GM12878 (cell line): Measurements from ENCODE around the gene UNC13D. TPM values are rescaled to one million over a fixed set of nuclear protein-coding genes. Genes with fewer than 3 reads are reported as not detected.

Experiments used
- CBFB ChIP-seq: IDR thresholded peaks from 2 replicates; pipeline ENCODE4 v1.6.1; 2016; ENCODE audit warnings: antibody characterized with exemption, low read depth
- E2F8 ChIP-seq: fragments of 450-650 bp; IDR thresholded peaks from 2 replicates; pipeline ENCODE4 v1.6.1; 2018; ENCODE audit warnings: mild to moderate bottlenecking, low read depth, moderate library complexity; ENCODE audit not compliant: partially characterized antibody
- MEF2A ChIP-seq: IDR thresholded peaks from 2 replicates; pipeline ENCODE4 v1.6.1; 2011; ENCODE audit warnings: low read depth, mild to moderate bottlenecking, low read length, moderate library complexity; ENCODE audit not compliant: insufficient read depth
- RELA ChIP-seq: fragments of 450-650 bp; IDR thresholded peaks from 2 replicates; pipeline ENCODE4 v1.8.0; 2014; ENCODE audit warnings: borderline replicate concordance; ENCODE audit not compliant: partially characterized antibody
- TCF7 ChIP-seq: IDR thresholded peaks from 2 replicates; pipeline ENCODE4 v1.6.1; 2014; ENCODE audit warnings: antibody characterized with exemption, borderline replicate concordance
- USF2 ChIP-seq: IDR thresholded peaks from 2 replicates; pipeline ENCODE4 v1.6.1; 2011; ENCODE audit warnings: low read depth, low read length, improper control_type of control experiment, borderline replicate concordance
- polyA plus RNA-seq, 11 experiments: library from polyadenylated mRNA; depleted of rRNA in 4 of 11; unstranded in 6 of 11; stranded (reverse) in 5 of 11; fragments of >200 nt; fragmentation: Nextera tagmentation in 4 of 11; fragmentation: Illumina TruSeq in 1 of 11; extraction: Ambion mirVana in 4 of 11; extraction: Trizol in 1 of 11; gene quantifications; 1 replicate in 1 of 11; 2 replicates in 10 of 11; pipeline versions ENCODE4 v1.2.1 to v1.2.3, GENCODE V29; 2011 to 2016; ENCODE audit warnings: inconsistent platforms in 2 of 11, missing spikeins in 2 of 11, low read depth in 1 of 11
- total RNA-seq, 4 experiments: library from RNA; depleted of rRNA in 3 of 4; stranded (reverse); fragments of >200 nt in 3 of 4; fragmentation: Illumina TruSeq in 1 of 4; extraction: Trizol in 1 of 4; gene quantifications; 2 replicates each; pipeline versions ENCODE4 v1.2.1 to v1.2.3, GENCODE V29; 2013 to 2021

Gene UNC13D
- total and polyA plus RNA-seq, 10 of the 15 experiments (the other 5 are each of a cell fraction or from before 2014, with no cell fraction given) = 0.32 to 63.9 (median 25.2) TPM

GRCh38 chr17:75778861-75779249 lies 65.3 kb downstream of the UNC13D start (continued):
- TF ChIP-seq RELA = peak; percentile 67
- no peak for TF ChIP-seq TCF7
- no peak for TF ChIP-seq E2F8
- TF ChIP-seq USF2 = no peak
- TF ChIP-seq MEF2A = no peak
- peak; percentile 65; the same call in 1 of the 2 replicates for TF ChIP-seq CBFB
